ENCODE measurements around the gene ARPC2. TPM values are rescaled to one million over a fixed set of nuclear protein-coding genes. Genes with fewer than 3 reads are reported as not detected.
A peak's percentile ranks its signal among the peaks of the same experiment; 100 is the strongest.
"Not testable (repeated sequence)": the region's sequence is repeated elsewhere in the genome, so short reads cannot be mapped to it uniquely, and the experiment has no call there.

Gene ARPC2
- total RNA-seq, 4 donors from 2014 or later, result 181 to 231 (median 193) TPM

- peaks cover 0 to 43% of the 10 kb centered on the region in 2 donors for H3K36me3 ChIP-seq
- peak overlapping the region in 3 of 4 donors; percentile 5 to 97 (median 89) for H3K4me3 ChIP-seq
- in situ Hi-C loops (cut with MboI; ENCODE audit: low sequenced_read_pairs in 4 of 4) (loop anchor here in 2 of 4 donors (10.0 kb wide), 2 partner anchors 123 to 293 kb away; partner anchors contain the start of genes CNOT9 (in 1 of the 2), CTDSP1 (in 1 of the 2) and USP37 (in 1 of the 2)), intact Hi-C loops (cut with DNase I; ENCODE audit: low total_unique reads) (loop anchor here (1.0 to 10.0 kb wide), 5 partner anchors 13 to 1857 kb away; partner anchors contain the start of gene SMARCAL1)
- H3K27ac ChIP-seq, result peak overlapping the region; percentile 78 to 90 (median 83)
- DNase-seq, result no peak
- ATAC-seq, result no peak
- TF ChIP-seq, protein P1, sequence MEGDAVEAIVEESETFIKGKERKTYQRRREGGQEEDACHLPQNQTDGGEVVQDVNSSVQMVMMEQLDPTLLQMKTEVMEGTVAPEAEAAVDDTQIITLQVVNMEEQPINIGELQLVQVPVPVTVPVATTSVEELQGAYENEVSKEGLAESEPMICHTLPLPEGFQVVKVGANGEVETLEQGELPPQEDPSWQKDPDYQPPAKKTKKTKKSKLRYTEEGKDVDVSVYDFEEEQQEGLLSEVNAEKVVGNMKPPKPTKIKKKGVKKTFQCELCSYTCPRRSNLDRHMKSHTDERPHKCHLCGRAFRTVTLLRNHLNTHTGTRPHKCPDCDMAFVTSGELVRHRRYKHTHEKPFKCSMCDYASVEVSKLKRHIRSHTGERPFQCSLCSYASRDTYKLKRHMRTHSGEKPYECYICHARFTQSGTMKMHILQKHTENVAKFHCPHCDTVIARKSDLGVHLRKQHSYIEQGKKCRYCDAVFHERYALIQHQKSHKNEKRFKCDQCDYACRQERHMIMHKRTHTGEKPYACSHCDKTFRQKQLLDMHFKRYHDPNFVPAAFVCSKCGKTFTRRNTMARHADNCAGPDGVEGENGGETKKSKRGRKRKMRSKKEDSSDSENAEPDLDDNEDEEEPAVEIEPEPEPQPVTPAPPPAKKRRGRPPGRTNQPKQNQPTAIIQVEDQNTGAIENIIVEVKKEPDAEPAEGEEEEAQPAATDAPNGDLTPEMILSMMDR (IDR thresholded peaks at IDR 0.05 in 4 of 5, conservative IDR thresholded peaks at IDR 0.05 in 1 of 5), result no peak
- TF ChIP-seq POLR2A (IDR thresholded peaks at IDR 0.05), result no peak
- peaks cover 38 to 51% of the 10 kb centered on the region in 2 donors for H3K4me1 ChIP-seq
- H3K9me3 ChIP-seq, result no peaks in the 10 kb centered on the region
- no peaks in the 10 kb centered on the region for H3K27me3 ChIP-seq
These were observed 55.0 kb downstream of the ARPC2 start for GRCh38 chr2:218271865-218272530.

DNA sequence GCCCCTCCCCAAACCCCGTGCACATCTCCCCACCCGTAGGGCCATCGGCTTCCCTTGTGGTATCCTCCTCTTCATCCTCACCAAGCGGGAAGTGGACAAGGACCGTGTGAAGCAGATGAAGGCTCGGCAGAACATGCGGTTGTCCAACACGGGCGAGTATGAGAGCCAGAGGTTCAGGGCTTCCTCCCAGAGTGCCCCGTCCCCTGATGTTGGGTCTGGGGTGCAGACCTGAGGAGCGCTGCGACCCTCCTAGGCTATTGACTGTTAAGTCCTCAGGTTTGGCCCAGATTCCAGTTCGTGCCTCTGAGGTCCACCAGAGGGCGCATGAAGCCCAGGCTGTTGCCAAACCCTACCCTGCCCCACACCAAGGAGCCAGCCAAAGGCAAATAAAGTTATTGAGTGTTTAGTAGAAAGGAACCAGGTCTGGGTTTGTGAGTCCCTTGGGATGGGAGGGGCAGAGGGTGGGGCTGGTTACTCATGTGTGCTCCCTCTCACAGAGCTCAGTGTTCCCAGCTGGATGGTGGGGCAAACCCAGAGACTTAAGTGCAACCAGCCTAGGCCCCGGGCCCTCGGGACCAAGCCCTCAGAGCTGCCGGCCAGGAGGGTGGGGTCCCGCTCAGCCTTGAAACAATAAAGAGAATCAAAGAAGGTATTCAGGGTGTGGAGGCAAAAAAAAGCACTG lies 55.7 kb downstream of the ARPC2 start:
- H3K36me3 ChIP-seq, result peaks cover 0 to 43% of the 10 kb centered on the region in 2 donors
- H3K27ac ChIP-seq, result peak overlapping the region; percentile 78 to 90 (median 83)
- in situ Hi-C loops (cut with MboI; ENCODE audit: low sequenced_read_pairs in 4 of 4) (loop anchor here in 2 of 4 donors (10.0 kb wide), 2 partner anchors 122 to 292 kb away; partner anchors contain the start of genes CNOT9 (in 1 of the 2), CTDSP1 (in 1 of the 2) and USP37 (in 1 of the 2)), intact Hi-C loops (cut with DNase I; ENCODE audit: low total_unique reads) (loop anchor here (1.0 to 10.0 kb wide), 4 partner anchors 18 to 1858 kb away; partner anchors contain the start of gene SMARCAL1)
- no peaks in the 10 kb centered on the region for H3K9me3 ChIP-seq
- no peaks in the 10 kb centered on the region for H3K27me3 ChIP-seq
- ATAC-seq (peak; percentile 61), DNase-seq (peak; percentile 87 to 93)
- peak overlapping the region in 1 of 4 donors; percentile 5 for H3K4me3 ChIP-seq
- TF ChIP-seq, protein P1 (IDR thresholded peaks at IDR 0.05 in 4 of 5, conservative IDR thresholded peaks at IDR 0.05 in 1 of 5), result peak; percentile 88 to 94 (median 91)
- TF ChIP-seq POLR2A (IDR thresholded peaks at IDR 0.05), result peak in 1 of 2 donors; percentile 14
- peaks cover 38 to 47% of the 10 kb centered on the region in 2 donors for H3K4me1 ChIP-seq

DNA sequence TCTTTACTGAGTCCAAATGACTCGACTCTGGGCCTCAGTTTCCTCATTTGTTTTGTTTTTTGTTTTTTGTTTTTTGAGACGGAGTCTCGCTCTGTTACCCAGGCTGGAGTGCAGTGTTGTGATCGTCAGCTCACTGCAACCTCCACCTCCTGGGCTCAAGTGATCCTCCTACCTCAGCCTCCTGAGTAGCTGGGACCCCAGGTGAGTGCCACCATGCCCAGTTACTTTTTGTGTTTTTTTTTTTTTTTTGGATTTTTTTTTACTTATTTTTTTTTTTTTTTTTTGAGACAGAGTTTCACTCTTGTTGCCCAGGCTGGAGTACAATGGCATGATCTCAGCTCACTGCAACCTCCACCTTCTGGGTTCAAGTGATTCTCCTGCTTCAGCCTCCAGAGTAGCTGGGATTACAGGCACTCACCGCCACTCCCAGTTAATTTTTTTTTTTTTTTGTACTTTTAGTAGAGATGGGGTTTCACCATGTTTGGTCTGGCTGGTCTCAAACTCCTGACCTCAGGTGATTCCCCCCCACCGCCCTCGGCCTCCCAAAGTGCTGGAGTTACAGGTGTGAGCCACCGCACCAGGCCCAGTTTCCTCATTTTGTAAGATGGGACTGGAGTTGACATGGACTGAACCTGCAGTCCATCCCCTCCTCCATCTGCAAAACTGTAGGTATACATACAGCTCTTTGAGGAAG lies 56.4 kb downstream of the ARPC2 start:
- H3K36me3 ChIP-seq, result peaks cover 0 to 49% of the 10 kb centered on the region in 2 donors
- peak overlapping the region; percentile 78 to 90 (median 83) for H3K27ac ChIP-seq
- intact Hi-C loops (cut with DNase I; ENCODE audit: low total_unique reads), result loop anchor here (2.0 to 10.0 kb wide), 3 partner anchors 17 to 1859 kb away; partner anchors contain the start of gene SMARCAL1
- not testable (repeated sequence) for DNase-seq, H3K9me3 ChIP-seq, ATAC-seq, H3K27me3 ChIP-seq
- in situ Hi-C loops (cut with MboI; ENCODE audit: low sequenced_read_pairs in 4 of 4), result loop anchor here in 2 of 4 donors (10.0 kb wide), 2 partner anchors 121 to 291 kb away; partner anchors contain the start of genes CNOT9 (in 1 of the 2), CTDSP1 (in 1 of the 2) and USP37 (in 1 of the 2)
- peaks cover 37 to 43% of the 10 kb centered on the region in 2 donors for H3K4me1 ChIP-seq
- H3K4me3 ChIP-seq, result peak overlapping the region in 1 of 4 donors; percentile 5

- in situ Hi-C loops (cut with MboI; ENCODE audit: low sequenced_read_pairs in 4 of 4) (loop anchor here in 2 of 4 donors (10.0 kb wide), 2 partner anchors 121 to 291 kb away; partner anchors contain the start of genes CNOT9 (in 1 of the 2), CTDSP1 (in 1 of the 2) and USP37 (in 1 of the 2)), intact Hi-C loops (cut with DNase I; ENCODE audit: low total_unique reads) (loop anchor here (2.0 to 10.0 kb wide), 3 partner anchors 17 to 1859 kb away; partner anchors contain the start of gene SMARCAL1)
- peaks cover 32 to 38% of the 10 kb centered on the region in 2 donors for H3K4me1 ChIP-seq
- H3K4me3 ChIP-seq, result no peak overlapping the region
- peaks cover 0 to 54% of the 10 kb centered on the region in 2 donors for H3K36me3 ChIP-seq
- DNase-seq, result no peak
- no peak for ATAC-seq
- no peak for TF ChIP-seq POLR2A (IDR thresholded peaks at IDR 0.05)
- TF ChIP-seq, protein P1 (IDR thresholded peaks at IDR 0.05 in 4 of 5, conservative IDR thresholded peaks at IDR 0.05 in 1 of 5), result no peak
- H3K27me3 ChIP-seq, result no peaks in the 10 kb centered on the region
- H3K9me3 ChIP-seq, result no peaks in the 10 kb centered on the region
- peak overlapping the region; percentile 78 to 90 (median 83) for H3K27ac ChIP-seq
These were observed 56.9 kb downstream of the ARPC2 start for GRCh38 chr2:218273908-218274249.

Data from gastrocnemius medialis (tissue), 4 donors.